Tibial nerve (tissue), 4 donors: Measurements from ENCODE around the gene DOCK1. TPM values are rescaled to one million over a fixed set of nuclear protein-coding genes. Genes with fewer than 3 reads are reported as not detected.

Experiments used
- DNase-seq, 2 donors: peaks; one replicate each; pipeline ENCODE4 v3.0.0-alpha.2; 2019; ENCODE audit warnings: low spot score in 2 of 2
- H3K27ac ChIP-seq, 4 donors: fragments of 200-600 bp; sonication (generic) in 3 of 4; one replicate each; pipeline ENCODE4 v1.5.1; 2017 to 2019; ENCODE audit warnings: mild to moderate bottlenecking in 1 of 4
- H3K27me3 ChIP-seq, 2 donors: fragments of 200-600 bp; sonication (generic) in 1 of 2; one replicate each; pipeline versions ENCODE4 v1.5.1 to v1.6.0; 2017 to 2019
- H3K36me3 ChIP-seq, 3 donors: fragments of 200-600 bp; sonication (generic); one replicate each; pipeline ENCODE4 v1.5.1; 2018 to 2019
- H3K4me1 ChIP-seq, 4 donors: fragments of 200-600 bp; sonication (generic) in 3 of 4; one replicate each; pipeline ENCODE4 v1.5.1; 2017 to 2019
- H3K4me3 ChIP-seq, 4 donors: fragments of 200-600 bp; sonication (generic) in 3 of 4; one replicate each; pipeline ENCODE4 v1.5.1; 2017 to 2019; ENCODE audit warnings: mild to moderate bottlenecking in 1 of 4, moderate library complexity in 1 of 4
- H3K9me3 ChIP-seq, 4 donors: fragments of 200-600 bp; sonication (generic) in 3 of 4; one replicate each; pipeline ENCODE4 v1.5.1; 2017 to 2019
- CTCF ChIP-seq, 5 experiments: fragments of 200-600 bp in 3 of 5; fragments of 450-650 bp in 2 of 5; sonication (generic) in 3 of 5; IDR thresholded peaks; one replicate each; pipeline ENCODE4 v1.5.1; 2016 to 2019; ENCODE audit warnings: antibody characterized with exemption in 5 of 5, mild to moderate bottlenecking in 3 of 5, moderate library complexity in 2 of 5
- EP300 ChIP-seq, 2 donors: sonication (generic); formaldehyde crosslinking; IDR thresholded peaks; one replicate each; pipeline ENCODE4 v1.6.1; 2017; ENCODE audit warnings: antibody characterized with exemption in 2 of 2, mild to moderate bottlenecking in 1 of 2
- POLR2A ChIP-seq, 2 donors: fragments of 450-650 bp; IDR thresholded peaks; one replicate each; pipeline ENCODE4 v1.6.1; 2017; ENCODE audit warnings: antibody characterized with exemption in 2 of 2, mild to moderate bottlenecking in 2 of 2, moderate library complexity in 2 of 2
- WGBS, 2 donors: methylation state at CpG; one replicate each; pipeline ENCODE4 v1.1.5; 2018; 5-methylcytosine and 5-hydroxymethylcytosine counted together
- total RNA-seq, 4 donors: library from RNA; depleted of rRNA; stranded (reverse); fragments of >200 nt; gene quantifications; one replicate each; pipeline ENCODE4 v1.1.0, GENCODE V29; 2016

The DOCK1 gene
- total RNA-seq, 4 donors from 2014 or later: 57.3 to 76.7 (median 63.7) TPM

- 28 to 32% methylated on average over 10 of the region's 10 CpGs for WGBS, 2 donors
- H3K27me3 ChIP-seq: no peaks in the 10 kb centered on the region
- TF ChIP-seq EP300 (IDR thresholded peaks at IDR 0.05) (no peak), POLR2A (IDR thresholded peaks at IDR 0.05) (no peak)
- no peak for DNase-seq
- H3K9me3 ChIP-seq: no peaks in the 10 kb centered on the region
- H3K27ac ChIP-seq: peak overlapping the region in 1 of 4 donors; percentile 87
- peaks cover 0 to 46% (median 7%) of the 10 kb centered on the region in 4 donors for H3K4me1 ChIP-seq
- peak overlapping the region in 3 of 4 donors; percentile 69 to 74 (median 71) for H3K4me3 ChIP-seq
- H3K36me3 ChIP-seq: no peaks in the 10 kb centered on the region
Observed at GRCh38 chr10:126904516-126904817, 761 bp upstream of the DOCK1 start.

- Histone ChIP-seq H3K27me3 (no peaks in the 10 kb centered on the region), H3K4me3 (peak overlapping the region; percentile 69 to 71 (median 70)), H3K36me3 (no peaks in the 10 kb centered on the region), H3K9me3 (no peaks in the 10 kb centered on the region), H3K4me1 (peaks cover 0 to 49% (median 7%) of the 10 kb centered on the region in 4 donors), H3K27ac (peak overlapping the region; percentile 61 to 94 (median 86))
- 14 to 18% methylated on average over 37 to 62 of the region's 84 CpGs for WGBS, 2 donors
- no peak for TF ChIP-seq POLR2A (IDR thresholded peaks at IDR 0.05)
- TF ChIP-seq EP300 (IDR thresholded peaks at IDR 0.05): no peak
- no peak for TF ChIP-seq CTCF (IDR thresholded peaks at IDR 0.05)
- peak in 1 of 2 donors; percentile 18 for DNase-seq
Observed at GRCh38 chr10:126905776-126906703, 812 bp downstream of the DOCK1 start.

- Histone ChIP-seq H3K36me3 (no peaks in the 10 kb centered on the region), H3K4me3 (peak overlapping the region in 3 of 4 donors; percentile 69 to 71 (median 69)), H3K4me1 (peaks cover 0 to 49% (median 7%) of the 10 kb centered on the region in 4 donors), H3K9me3 (no peaks in the 10 kb centered on the region), H3K27ac (peak overlapping the region in 3 of 4 donors; percentile 85 to 94 (median 87)), H3K27me3 (no peaks in the 10 kb centered on the region)
- 79 to 93% methylated on average over 14 of the region's 14 CpGs for WGBS, 2 donors
- no peak for DNase-seq
- no peak for TF ChIP-seq POLR2A (IDR thresholded peaks at IDR 0.05)
- TF ChIP-seq EP300 (IDR thresholded peaks at IDR 0.05): no peak
- no peak for TF ChIP-seq CTCF (IDR thresholded peaks at IDR 0.05)
Observed at GRCh38 chr10:126906704-126907422, 1.6 kb downstream of the DOCK1 start.

GRCh38 chr10:126907423-126907970, 2.3 kb downstream of the DOCK1 start:
- TF ChIP-seq CTCF (IDR thresholded peaks at IDR 0.05): no peak
- no peak for TF ChIP-seq EP300 (IDR thresholded peaks at IDR 0.05)
- TF ChIP-seq POLR2A (IDR thresholded peaks at IDR 0.05): no peak
- DNase-seq: no peak
- Histone ChIP-seq H3K27ac (peak overlapping the region in 2 of 4 donors; percentile 82 to 87), H3K27me3 (no peaks in the 10 kb centered on the region), H3K4me1 (peaks cover 0 to 49% (median 7%) of the 10 kb centered on the region in 4 donors), H3K36me3 (no peaks in the 10 kb centered on the region), H3K9me3 (no peaks in the 10 kb centered on the region), H3K4me3 (no peak overlapping the region)
- WGBS, 2 donors: 94% methylated on average over 9 of the region's 9 CpGs

- DNase-seq: no peak
- Histone ChIP-seq H3K9me3 (no peaks in the 10 kb centered on the region), H3K36me3 (no peaks in the 10 kb centered on the region), H3K4me1 (peaks cover 0 to 49% (median 7%) of the 10 kb centered on the region in 4 donors), H3K27ac (peak overlapping the region in 2 of 4 donors; percentile 82 to 87), H3K4me3 (no peak overlapping the region), H3K27me3 (no peaks in the 10 kb centered on the region)
- TF ChIP-seq EP300 (IDR thresholded peaks at IDR 0.05): peak in 1 of 2 donors; percentile 24
- TF ChIP-seq CTCF (IDR thresholded peaks at IDR 0.05): no peak
- 36 to 43% methylated on average over 5 of the region's 5 CpGs for WGBS, 2 donors
Observed at GRCh38 chr10:126908225-126908624, 3.0 kb downstream of the DOCK1 start.
